Thyroid gland (tissue), 4 donors: ENCODE data around the gene BNIP3.

Experiments used
- CTCF ChIP-seq, 6 experiments: fragments of 200-600 bp in 3 of 6; fragments of 450-650 bp in 3 of 6; sonication (generic) in 3 of 6; IDR thresholded peaks; one replicate each; pipeline ENCODE4 v1.5.1; 2016 to 2019; ENCODE audit warnings: antibody characterized with exemption in 6 of 6, mild to moderate bottlenecking in 2 of 6, inconsistent platforms in 1 of 6, moderate library complexity in 1 of 6
- POLR2A ChIP-seq, 2 donors: fragments of 450-650 bp; IDR thresholded peaks; one replicate each; pipeline ENCODE4 v1.6.1; 2017; ENCODE audit warnings: antibody characterized with exemption in 2 of 2, mild to moderate bottlenecking in 2 of 2, moderate library complexity in 1 of 2

- TF ChIP-seq CTCF (IDR thresholded peaks at IDR 0.05) (no peak), POLR2A (IDR thresholded peaks at IDR 0.05) (no peak)
Measured at GRCh38 chr10:131978851-131979250, 2.9 kb downstream of the BNIP3 start.
